HG03378 (cell line): ENCODE results near the gene LANCL3.
"Not testable (repeated sequence)": the region's sequence is repeated elsewhere in the genome, so short reads cannot be mapped to it uniquely, and the experiment has no call there.

Source experiments
- ATAC-seq: cut with Tn5 transposase; IDR thresholded peaks from one replicate; pipeline ENCODE4 v1.9.1; 2021; ENCODE audit warnings: mild to moderate bottlenecking, moderate library complexity; ENCODE audit not compliant: unreplicated experiment

LANCL3 gene

DNA sequence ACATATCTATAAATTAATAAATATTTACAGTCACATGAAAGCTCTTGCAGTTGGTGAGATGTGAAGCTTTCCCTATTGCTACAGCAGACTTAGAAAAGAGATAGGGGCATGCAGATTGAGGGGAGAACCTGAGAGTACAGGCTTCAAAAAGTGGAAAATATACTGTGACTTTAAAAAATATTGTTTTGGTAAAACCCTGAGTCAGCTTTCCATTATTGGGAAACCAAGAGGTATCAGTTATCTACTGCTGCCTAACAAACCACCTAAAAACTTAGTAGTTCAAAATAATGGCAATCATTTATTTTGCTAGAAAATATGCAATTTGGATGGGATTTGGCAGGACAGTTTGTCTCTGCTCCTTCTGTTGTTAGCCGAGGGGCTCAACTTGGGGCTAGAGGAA is 38.3 kb downstream of the LANCL3 start:
- no peak for ATAC-seq

DNA sequence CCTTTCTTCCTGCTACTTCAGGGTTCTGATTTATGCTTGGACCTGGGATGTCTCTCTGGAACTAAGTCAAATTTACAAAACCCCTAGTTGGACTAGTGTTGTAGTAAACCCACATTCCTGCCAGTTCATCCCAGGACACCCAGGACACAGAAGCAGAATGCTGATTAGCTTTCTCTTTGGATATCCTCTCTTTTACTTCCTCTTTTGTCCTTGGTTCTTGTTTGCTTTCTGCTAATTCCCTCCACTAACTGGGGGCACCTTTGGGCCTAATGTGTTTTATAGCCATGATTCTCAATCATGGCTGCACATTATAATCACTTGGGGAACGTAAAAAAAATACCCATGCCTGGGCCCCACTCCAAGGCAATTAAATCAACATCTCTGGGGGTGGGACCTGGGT is 42.5 kb downstream of the LANCL3 start:
- ATAC-seq = no peak

DNA sequence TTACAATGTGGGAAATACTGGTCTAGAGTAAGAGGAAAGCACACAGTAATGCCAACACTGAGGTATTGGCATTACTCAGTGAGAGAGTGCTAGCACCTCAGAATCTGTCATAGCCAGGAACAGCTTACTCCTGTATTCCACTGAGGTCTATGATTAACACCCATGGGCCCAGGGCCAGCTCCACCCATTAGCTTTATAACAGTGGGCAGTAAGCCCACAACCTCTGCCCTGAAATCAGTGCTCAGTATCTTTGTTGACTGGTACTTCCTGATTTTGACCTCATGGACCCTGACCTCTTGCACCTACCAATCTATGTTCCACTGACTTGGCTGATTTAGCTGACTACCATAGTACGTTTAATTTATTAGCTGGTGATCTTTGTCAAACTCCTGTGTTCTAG is 56.1 kb downstream of the LANCL3 start:
- no peak for ATAC-seq

DNA sequence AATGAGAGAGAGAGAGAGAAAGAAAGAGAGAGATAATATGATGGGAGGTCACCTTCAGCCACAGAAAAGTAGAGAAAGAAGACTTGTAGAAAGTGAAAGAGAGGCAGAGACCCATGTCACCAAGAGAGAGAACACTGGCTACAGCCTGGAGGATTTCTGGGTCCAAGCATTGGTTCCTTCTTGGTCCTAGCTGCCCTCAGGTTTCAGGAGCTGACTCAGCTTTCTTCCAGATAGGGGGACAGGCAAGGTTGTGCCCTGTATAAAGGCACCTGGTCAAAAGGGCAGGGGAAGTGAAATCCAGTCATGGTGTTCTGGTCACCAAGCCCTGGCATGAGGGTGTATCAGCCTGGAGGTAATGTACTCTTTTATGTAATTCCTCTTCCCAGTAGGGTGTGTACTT is 66.6 kb downstream of the LANCL3 start:
- no peak for ATAC-seq

DNA sequence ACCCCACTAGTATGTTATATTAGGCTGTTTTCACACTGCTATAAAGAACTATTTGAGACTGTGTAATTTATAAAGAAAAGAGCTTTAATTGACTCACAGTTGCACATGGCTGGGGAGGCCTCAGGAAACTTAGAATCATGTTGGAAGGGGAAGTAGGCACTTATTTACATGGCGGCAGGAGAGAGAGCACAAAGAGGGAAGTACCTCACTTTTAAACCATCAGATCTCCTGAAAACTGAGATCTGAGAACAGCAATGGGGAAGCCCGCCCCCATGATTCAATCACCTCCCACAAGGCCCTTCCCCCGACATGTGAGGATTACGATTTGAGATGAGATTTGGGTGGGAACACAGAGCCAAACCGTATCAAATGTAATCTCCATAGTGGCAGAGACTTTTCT is 68.7 kb downstream of the LANCL3 start:
- no peak for ATAC-seq

DNA sequence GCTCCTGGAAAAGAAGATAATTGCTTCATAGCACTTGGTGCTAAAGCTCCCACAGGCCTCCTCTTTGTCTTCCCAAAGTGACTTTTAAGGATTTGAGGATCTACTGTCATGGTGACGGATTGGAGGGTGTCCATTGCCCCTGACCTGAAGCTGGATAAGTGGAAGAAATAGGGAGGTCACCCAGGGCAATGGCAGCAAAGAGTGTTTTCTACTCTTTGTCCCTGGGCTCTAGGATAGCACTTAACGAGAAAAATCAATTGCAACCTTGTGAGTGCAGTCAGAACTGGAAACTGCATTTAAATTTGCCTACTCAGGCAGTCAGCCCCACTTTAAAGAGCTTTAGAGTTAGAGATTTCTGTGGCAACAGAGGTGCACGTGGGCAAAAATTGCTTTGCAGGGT is 70.4 kb downstream of the LANCL3 start:
- no peak for ATAC-seq

DNA sequence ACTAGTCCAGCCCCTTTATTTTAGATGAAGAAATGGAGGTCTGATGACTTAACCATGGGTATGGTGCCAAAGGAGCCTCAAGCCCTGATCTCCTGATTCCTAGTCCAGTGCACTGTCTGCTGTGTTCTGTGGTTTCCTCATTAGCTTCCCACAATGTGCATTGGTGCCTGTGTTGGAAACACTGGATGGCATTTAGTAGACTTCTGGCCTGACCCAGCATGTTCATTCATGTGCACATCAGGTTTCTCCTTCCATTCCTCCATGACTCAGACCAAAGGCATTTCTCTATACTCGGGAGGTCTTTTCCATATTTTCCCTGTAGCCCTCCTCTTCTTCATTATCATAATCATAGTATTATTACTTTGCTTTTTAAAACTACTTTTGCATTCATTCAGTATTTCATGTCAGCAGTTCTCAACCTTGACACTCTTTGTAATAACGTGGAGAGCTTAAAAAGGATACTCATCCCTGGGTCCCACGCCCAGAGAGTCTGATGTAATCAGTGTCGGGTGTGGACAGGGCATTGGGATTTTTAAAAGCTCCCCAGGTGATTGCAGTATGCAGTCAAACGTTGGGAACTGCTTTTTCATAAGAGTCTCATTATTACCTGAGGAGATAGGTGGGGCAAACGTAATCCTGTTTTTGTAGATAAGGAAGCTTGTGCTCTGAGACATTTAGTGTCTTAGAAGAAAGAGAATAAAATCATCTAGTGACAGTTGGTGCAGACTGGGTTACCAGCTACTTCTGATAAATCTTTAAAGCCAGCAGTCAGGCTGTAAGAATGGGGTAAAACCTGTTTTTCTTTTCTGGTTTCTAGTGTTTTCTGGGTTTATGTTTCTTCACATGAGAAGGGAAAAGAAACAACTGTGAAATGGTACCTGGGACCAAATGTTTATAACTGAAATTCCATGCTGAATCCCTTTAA is 73.2 kb downstream of the LANCL3 start:
- no peak for ATAC-seq

DNA sequence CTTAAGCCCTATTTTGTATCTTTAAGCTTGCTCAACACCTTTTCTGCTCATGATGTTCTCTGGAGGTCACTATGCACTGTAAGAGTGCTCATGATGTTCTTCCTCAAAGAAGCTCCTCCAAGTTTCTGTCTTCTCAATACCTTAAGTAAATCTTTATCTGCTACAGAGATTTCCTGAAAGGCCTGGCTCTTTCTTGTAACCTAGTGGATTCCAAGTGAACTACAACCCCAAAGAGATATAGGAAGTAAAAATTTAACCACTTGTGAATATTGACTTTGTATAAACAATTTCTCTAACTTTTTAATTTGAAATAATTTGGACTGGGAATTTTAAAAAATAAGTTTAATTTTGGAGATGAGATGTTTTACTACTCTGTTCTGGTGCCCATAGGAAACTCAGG is 74.8 kb downstream of the LANCL3 start:
- no peak for ATAC-seq

DNA sequence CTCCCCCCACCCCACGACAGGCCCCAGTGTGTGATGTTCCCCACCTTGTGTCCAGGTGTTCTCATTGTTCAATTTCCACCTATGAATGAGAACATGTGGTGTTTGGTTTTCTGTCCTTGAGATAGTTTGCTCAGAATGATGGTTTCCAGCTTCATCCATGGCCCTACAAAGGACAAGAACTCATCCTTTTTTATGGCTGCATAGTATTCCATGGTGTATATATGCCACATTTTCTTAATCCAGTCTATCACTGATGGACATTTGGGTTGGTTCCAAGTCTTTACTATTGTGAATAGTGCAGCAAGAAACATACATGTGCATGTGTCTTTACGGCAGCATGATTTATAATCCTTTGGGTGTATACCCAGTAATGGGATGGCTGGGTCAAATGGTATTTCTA is 79.4 kb downstream of the LANCL3 start:
- not testable (repeated sequence) for ATAC-seq

DNA sequence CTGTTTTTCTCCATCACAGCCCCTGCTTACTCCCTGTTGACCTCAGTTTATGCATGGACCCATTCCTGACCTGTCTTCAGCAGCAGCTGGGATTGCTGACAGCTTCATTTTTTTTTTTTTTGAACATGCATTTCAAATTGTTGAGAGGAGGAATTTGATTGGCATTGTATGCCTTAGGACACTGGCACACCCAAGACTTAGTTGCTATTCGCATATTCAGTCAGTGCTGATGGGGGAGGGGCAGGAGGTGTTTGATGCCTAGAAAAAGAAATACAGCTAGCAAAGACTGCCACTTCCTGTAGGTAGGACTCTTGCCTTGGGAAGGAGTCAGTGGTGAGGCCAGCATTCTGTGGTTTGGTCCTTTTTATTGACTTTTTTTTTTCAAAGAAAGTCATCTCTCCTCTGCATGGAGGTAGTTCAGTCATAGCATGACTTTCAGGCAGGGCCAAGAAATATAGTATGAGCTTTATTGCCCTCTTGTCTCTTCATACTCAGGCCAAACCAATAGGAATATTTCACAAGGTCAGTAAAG is 80.5 kb downstream of the LANCL3 start:
- no peak for ATAC-seq

DNA sequence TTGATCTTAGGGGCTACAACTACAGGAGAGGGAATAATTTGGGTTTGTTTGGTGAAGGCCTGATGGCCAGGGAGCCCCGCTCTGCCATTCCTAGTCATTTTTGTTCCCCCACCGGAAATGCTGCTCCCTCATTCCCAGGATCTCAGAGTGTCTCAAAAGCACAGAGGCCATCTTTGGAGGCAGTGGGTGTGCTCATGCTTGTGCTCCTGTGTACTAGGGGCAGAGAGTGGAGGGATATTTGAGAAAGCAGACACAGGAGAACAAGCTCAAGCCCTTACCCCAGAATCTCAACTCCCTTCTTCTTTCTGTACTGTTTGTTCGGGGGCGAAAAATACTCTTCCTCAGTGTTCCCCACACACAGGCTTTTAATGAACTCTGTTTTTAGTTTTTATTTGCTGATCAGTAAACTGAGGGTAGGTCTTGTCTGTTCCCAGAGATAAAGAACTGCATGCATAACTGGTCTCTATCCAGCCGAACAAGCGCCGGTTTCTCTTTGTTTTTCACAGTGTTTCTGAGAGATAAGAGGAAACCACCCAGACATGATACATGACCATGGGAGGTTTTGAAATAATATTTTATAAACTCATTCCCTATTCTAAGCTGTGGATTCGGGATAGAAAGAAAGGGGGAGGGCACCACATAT is 81.2 kb downstream of the LANCL3 start:
- ATAC-seq = no peak

DNA sequence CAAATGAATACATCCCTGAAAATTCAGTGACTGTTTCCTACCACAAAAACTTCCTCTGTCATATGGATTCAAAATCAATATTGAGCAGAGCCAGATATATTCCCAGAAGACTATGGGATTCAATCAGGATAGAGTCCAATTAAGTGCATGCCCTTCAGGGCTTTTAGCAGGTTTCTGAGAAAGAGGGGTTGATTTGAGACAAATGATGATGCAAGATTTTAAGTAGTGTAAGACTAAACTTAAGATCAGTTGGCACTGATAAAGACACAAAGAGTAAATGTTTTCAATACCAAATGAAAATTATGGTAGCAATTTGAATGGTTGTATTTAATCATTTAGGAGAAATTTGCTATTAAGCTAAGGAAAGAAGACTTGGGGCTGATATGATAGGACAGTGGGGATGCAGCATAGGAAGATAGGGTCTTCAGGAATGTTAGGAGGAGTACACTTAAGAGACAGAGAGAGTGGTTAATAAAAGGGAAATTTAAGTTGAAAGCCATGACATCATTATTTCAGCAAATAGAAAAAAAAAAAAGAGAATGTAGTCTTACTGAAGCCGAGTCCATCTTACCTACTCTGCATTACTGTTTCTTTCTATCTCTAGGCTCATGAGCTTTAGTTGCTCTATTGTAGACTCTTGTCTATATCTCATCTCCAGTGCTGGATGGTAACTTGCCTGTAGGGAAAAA is 82.1 kb downstream of the LANCL3 start:
- ATAC-seq = no peak

DNA sequence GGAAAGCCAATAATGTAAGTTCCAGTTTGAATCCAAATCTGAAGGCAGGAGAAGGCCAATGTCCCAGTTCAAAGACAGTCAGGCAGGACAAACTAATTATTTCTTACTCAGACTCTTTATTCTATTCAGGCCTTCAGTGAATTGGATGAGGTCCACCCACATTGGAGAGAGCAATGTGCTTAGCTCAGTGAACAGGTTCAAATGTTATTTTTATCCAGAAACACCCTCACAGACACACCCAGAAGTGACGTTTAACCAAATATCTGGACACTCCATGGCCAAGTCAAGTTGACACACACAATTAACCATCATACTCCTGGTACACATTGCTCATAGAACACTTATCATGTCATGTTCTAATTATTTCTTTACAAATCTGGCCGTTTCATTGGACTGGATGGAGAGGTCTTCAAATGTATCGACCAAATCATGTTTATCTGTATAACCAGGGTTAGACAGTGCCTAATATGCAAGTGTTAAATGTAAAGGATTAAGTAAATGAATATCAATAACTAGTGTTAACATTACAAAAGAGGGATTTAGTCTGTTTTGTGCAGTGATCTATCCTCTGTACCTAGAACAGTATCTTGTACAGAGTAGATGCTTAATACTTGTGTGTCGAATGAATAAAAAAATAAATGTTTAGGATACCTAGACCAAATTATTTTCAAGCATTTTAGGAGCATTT is 87.0 kb downstream of the LANCL3 start:
- ATAC-seq = no peak

DNA sequence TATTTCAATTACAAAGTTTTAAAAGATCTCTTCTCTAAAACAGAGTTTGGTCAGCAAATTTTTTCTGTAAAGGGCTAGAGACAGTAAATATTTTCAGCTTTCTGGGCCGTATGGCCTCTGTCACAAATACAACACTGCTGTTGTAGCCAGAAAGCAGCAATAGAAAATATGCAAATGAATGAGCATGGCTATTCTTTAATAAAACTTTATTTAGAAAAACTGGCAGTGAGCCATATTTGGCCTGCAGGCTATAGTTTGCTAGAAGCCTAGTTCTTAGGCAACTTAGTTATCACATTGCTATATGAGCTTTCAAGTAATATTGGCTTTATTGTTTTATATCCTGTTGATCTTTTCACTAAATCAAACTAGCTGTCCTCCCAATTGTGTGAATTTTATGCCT is 87.6 kb downstream of the LANCL3 start:
- ATAC-seq = no peak

DNA sequence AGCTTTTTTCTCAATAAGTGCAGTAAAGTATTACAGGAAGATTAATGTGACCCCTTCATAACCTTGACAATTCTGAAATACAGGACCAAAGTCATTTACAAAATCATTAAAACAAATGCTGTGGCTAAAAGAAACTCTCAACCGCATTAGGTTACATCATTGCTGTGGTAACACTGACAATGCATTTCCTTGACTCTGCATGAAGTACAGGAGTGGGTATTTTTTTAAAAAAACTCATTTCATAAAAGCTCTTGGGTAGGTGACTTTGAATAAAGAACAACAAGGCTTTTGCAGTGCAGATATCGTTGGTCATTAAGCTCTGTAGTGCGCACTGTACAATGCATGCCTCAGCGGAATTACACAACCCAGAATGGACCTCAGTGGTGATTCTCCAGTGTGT is 90.7 kb downstream of the LANCL3 start:
- ATAC-seq = no peak

DNA sequence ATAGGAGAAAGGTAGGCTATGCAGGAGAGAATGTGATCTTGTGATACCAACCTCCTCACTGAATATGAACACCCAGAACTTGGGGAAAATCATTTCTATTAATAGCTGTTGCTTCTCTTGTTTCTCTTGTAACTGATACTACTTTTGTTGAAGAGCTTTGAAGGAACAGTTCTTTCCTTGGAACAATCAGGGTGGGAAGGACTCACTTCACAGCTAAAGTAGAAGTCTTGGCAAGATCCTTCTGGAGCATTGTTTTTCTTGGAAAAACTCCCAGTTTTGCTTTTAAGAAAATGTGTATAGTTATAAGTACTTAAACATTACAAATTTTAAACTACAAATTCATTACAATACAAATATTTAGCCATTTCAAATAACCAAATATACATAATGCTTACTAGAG is 95.1 kb downstream of the LANCL3 start:
- no peak for ATAC-seq

DNA sequence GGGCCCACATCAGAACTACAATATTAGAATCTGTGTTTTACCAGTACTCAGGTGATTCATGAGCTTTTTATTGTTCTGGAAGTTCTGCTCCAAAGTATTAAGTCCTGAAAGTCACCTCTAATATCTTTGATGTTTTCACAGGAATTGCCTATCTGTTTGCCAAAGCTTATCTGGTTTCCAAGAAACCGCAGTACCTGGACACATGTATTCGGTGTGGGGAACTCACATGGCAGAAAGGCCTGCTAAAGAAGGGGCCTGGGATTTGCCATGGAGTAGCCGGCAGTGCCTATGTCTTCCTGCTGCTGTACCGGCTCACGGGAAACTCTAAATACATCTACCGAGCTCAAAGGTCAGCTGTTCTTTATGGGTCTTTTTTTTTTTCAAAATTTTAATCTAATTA is 95.7 kb downstream of the LANCL3 start:
- no peak for ATAC-seq

DNA sequence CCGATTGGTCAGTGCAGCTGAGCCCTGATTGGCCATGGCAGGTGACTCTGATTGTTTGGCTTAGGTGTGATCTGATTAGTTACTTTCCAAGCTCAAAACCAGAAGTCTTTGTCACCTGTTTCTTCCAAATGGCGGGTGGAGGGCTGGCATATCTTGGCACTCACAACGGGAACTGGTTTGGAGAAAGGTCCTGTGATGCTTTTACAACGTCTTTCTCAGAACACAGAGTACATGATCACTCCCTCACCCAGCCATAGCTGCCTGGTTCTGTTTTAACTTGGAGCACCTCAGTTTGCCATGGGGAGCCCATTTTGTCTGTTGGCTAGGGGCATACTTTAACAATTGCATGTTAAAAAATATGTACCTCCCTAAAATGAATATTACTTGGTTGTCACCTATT is 101.1 kb downstream of the LANCL3 start:
- no peak for ATAC-seq

DNA sequence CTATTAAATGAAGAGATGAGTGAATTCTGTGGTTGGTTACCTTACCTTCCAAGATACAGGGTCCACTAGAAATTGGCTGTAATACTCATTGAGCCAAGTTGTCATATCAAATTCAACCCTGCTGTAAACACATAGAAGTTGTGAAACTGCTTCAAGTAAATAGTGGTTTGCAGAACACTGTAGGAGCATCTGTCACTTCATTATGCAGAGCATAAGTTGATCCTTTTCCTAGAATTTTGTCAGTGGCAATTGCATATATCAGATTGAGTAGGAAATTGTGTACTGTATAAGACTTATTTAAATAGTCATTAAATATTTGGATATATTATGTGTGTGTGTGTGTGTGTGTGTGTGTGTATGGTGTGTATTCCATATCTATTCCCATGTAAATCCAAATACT is 105.3 kb downstream of the LANCL3 start:
- no peak for ATAC-seq

DNA sequence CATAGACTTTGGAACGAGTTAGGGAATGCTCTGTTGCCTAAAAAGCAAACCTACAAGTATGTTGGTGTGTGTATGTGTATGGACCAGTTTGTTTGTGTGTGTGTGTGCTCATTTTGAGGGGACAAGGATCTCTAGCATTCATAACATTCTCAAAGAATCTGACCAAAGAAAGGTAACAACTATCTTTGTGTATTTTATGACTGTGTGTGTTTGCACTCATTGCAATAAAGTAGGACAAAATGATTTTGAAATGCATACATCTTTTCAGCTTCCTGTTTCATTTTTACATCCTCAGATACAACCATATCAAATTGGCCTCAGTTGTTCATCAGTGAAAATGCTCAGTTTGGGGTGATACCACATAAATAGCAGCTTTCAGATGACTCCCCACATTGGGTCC is 105.8 kb downstream of the LANCL3 start:
- ATAC-seq = no peak

DNA sequence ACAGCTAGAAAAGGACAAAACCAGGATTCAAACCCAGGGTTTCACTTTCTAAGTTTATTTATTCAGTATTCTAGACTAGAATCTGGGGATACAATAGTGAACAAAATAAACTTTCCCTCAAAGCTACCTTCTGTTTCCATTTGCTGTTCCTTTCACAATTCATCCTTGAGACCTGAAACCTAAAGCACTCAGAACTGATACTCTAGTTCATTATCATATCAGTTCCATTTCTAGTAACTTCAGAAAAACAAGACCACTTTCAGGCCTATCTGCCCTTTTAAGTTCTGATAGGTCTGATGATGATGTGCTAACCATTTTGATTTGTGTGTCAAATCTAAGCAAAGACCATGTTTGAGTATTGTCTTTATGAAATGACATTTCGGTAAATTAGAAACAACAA is 106.3 kb downstream of the LANCL3 start:
- ATAC-seq = no peak
